ENCODE measurements around the gene GAS7. TPM values are rescaled to one million over a fixed set of nuclear protein-coding genes. Genes with fewer than 3 reads are reported as not detected.

Gene GAS7
- total and polyA plus RNA-seq, 2 experiments from 2014 or later = 25.8 to 27.3 TPM

DNA sequence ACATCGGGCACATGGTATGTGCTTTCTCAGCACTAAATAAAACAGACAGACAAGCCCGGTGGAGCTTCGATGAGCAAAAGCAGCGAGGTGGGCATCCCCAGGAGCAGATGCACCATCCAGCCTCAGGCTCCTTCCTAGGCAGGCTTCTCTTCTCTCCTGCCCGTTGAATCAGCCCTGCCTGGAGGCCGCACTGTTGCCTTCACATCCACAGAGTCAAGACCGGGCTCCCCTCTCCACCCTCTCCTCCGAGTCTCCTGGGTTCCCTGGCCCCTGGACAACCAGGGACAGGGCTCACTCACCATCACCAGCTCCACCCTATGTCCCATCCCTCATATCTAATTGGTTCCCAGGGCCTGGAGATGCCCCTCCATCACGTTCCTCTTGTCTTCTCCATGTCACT lies 213.6 kb downstream of the GAS7 start:
- Histone ChIP-seq H2AFZ (no peak overlapping the region), H3K79me2 (peaks cover 5% of the 10 kb centered on the region), H3K27ac (no peak overlapping the region), H3K36me3 (replicated peaks; ENCODE audit: insufficient read depth, low read depth) (no peaks in the 10 kb centered on the region), H4K20me1 (ENCODE audit: insufficient read depth, poor library complexity, severe bottlenecking) (no peaks in the 10 kb centered on the region), H3K4me2 (no peak overlapping the region), H3K9me2 (replicated peaks; ENCODE audit: insufficient read depth) (no peaks in the 10 kb centered on the region), H3K27me3 (no peaks in the 10 kb centered on the region), H3K9me3 (ENCODE audit: low read depth) (no peaks in the 10 kb centered on the region), H3K4me1 (ENCODE audit: insufficient read depth) (no peaks in the 10 kb centered on the region), H3K4me3 (no peak overlapping the region)
- whole genome bisulfite sequencing (ENCODE audit: low lambda C conversion rate, missing lambda C conversion rate) = 92% methylated on average over 9 of the region's 9 CpGs
- DNase-seq (ENCODE audit: low spot score) = no peak
- no peak for TF ChIP-seq EZH2 (IDR thresholded peaks at IDR 0.05; ENCODE audit: borderline replicate concordance)
- TF ChIP-seq, protein P1, sequence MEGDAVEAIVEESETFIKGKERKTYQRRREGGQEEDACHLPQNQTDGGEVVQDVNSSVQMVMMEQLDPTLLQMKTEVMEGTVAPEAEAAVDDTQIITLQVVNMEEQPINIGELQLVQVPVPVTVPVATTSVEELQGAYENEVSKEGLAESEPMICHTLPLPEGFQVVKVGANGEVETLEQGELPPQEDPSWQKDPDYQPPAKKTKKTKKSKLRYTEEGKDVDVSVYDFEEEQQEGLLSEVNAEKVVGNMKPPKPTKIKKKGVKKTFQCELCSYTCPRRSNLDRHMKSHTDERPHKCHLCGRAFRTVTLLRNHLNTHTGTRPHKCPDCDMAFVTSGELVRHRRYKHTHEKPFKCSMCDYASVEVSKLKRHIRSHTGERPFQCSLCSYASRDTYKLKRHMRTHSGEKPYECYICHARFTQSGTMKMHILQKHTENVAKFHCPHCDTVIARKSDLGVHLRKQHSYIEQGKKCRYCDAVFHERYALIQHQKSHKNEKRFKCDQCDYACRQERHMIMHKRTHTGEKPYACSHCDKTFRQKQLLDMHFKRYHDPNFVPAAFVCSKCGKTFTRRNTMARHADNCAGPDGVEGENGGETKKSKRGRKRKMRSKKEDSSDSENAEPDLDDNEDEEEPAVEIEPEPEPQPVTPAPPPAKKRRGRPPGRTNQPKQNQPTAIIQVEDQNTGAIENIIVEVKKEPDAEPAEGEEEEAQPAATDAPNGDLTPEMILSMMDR (IDR thresholded peaks at IDR 0.05; ENCODE audit: poor library complexity) = no peak
- TF ChIP-seq EZH2phosphoT487 (IDR thresholded peaks at IDR 0.05; ENCODE audit: low read depth, severe bottlenecking, unreplicated experiment) = no peak

DNA sequence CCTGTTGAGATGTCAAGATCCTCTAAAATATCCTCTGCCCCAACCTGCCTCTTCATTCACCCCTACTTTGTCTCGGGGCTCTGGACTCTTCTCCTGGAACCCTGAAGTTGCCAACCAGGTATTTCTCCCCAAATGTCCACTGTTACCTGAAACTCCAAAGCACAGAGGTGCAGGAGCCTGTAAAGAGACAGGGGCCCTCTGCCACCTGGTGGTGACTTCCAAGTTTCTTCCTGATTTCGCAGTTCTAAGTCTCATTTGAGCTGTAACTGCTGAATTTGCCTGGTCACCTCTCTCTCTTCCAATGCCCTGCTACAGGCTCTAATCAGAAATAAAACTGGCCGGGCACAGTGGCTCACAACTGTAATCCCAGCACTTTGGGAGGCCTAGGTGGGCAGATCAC lies 216.2 kb downstream of the GAS7 start:
- no peak for TF ChIP-seq EZH2 (IDR thresholded peaks at IDR 0.05; ENCODE audit: borderline replicate concordance)
- TF ChIP-seq EZH2phosphoT487 (IDR thresholded peaks at IDR 0.05; ENCODE audit: low read depth, severe bottlenecking, unreplicated experiment) = no peak
- TF ChIP-seq, protein P1 (IDR thresholded peaks at IDR 0.05; ENCODE audit: poor library complexity) = peak; percentile 40
- Histone ChIP-seq H3K4me3 (no peak overlapping the region), H3K27ac (no peak overlapping the region), H4K20me1 (ENCODE audit: insufficient read depth, poor library complexity, severe bottlenecking) (no peaks in the 10 kb centered on the region), H3K79me2 (peaks cover 2% of the 10 kb centered on the region), H3K4me1 (ENCODE audit: insufficient read depth) (peaks cover 5% of the 10 kb centered on the region), H2AFZ (no peak overlapping the region), H3K9me2 (replicated peaks; ENCODE audit: insufficient read depth) (no peaks in the 10 kb centered on the region), H3K9me3 (ENCODE audit: low read depth) (no peaks in the 10 kb centered on the region), H3K4me2 (no peak overlapping the region), H3K27me3 (no peaks in the 10 kb centered on the region), H3K36me3 (replicated peaks; ENCODE audit: insufficient read depth, low read depth) (no peaks in the 10 kb centered on the region)
- 82% methylated on average over 3 of the region's 3 CpGs for WGBS (ENCODE audit: low lambda C conversion rate, missing lambda C conversion rate)
- peak; percentile 30 for DNase-seq (ENCODE audit: low spot score)

DNA sequence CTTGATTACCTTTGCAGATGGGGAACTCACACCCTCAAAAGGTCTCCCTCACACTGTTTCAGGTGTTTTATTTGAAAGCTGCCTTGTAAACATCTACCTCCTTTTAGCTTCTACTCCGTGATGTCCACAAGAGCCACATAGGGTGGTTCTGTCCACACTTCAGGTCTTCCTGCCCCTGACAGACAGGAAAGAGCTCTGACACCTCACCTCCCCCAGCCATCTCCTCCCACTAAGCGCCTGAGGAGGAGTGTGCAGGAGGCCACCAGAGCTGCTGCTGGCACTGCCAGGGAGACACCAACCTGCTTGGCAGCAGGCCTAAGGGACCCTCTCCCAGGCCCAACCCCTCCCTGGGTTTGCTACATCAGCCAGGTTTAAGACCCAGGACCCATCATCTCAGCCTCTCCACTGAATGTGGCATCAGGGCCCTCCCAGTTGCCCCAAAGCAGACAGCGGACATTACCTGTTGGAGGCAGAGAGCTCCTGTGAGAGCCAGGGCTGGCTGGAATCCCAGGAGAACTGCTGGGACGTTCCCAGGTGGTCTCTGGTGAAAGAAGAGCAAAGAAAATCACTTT lies 217.0 kb downstream of the GAS7 start:
- Histone ChIP-seq H2AFZ (no peak overlapping the region), H3K27ac (no peak overlapping the region), H3K4me1 (ENCODE audit: insufficient read depth) (peaks cover 5% of the 10 kb centered on the region), H3K9me3 (ENCODE audit: low read depth) (no peaks in the 10 kb centered on the region), H3K27me3 (no peaks in the 10 kb centered on the region), H3K4me3 (no peak overlapping the region), H3K9me2 (replicated peaks; ENCODE audit: insufficient read depth) (no peaks in the 10 kb centered on the region), H3K36me3 (replicated peaks; ENCODE audit: insufficient read depth, low read depth) (no peaks in the 10 kb centered on the region), H4K20me1 (ENCODE audit: insufficient read depth, poor library complexity, severe bottlenecking) (no peaks in the 10 kb centered on the region), H3K4me2 (no peak overlapping the region), H3K79me2 (no peaks in the 10 kb centered on the region)
- no peak for DNase-seq (ENCODE audit: low spot score)
- WGBS (ENCODE audit: low lambda C conversion rate, missing lambda C conversion rate) = 92% methylated on average over 4 of the region's 4 CpGs
- TF ChIP-seq, protein P1 (IDR thresholded peaks at IDR 0.05; ENCODE audit: poor library complexity) = no peak
- no peak for TF ChIP-seq EZH2phosphoT487 (IDR thresholded peaks at IDR 0.05; ENCODE audit: low read depth, severe bottlenecking, unreplicated experiment)
- no peak for TF ChIP-seq EZH2 (IDR thresholded peaks at IDR 0.05; ENCODE audit: borderline replicate concordance)
